Measurements from ENCODE around the gene ATP2A3.
A peak's percentile ranks its signal among the peaks of the same experiment; 100 is the strongest.

ATP2A3 gene

DNA sequence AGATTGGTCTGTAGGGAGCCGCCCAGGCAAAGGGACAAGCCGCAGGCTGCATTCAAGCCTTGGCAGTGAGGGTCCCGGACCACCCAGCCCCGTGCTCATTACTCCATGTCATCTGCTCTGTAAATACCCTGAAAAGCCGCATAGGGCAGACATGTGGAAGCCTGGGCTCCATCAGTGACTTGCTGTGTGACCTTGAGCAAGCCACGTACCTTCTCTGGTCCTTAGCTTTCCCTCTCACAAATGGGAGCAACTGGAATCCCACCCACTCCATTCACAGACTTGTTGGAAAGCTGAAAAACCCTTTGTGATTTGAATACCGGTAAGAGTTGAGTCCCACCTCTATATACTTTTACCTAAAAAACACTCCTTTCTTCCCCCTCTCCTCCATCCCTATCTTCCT, 83.3 kb downstream of the ATP2A3 start:
- no peak overlapping the region for H3K4me3 ChIP-seq (replicated peaks in 1 of 2; ENCODE audit: low read depth in 2 of 2, low read length in 2 of 2)
- TF ChIP-seq, protein P1, sequence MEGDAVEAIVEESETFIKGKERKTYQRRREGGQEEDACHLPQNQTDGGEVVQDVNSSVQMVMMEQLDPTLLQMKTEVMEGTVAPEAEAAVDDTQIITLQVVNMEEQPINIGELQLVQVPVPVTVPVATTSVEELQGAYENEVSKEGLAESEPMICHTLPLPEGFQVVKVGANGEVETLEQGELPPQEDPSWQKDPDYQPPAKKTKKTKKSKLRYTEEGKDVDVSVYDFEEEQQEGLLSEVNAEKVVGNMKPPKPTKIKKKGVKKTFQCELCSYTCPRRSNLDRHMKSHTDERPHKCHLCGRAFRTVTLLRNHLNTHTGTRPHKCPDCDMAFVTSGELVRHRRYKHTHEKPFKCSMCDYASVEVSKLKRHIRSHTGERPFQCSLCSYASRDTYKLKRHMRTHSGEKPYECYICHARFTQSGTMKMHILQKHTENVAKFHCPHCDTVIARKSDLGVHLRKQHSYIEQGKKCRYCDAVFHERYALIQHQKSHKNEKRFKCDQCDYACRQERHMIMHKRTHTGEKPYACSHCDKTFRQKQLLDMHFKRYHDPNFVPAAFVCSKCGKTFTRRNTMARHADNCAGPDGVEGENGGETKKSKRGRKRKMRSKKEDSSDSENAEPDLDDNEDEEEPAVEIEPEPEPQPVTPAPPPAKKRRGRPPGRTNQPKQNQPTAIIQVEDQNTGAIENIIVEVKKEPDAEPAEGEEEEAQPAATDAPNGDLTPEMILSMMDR (IDR thresholded peaks at IDR 0.05; ENCODE audit: low read depth, low read length) = no peak
- no peak for DNase-seq (ENCODE audit: low read depth in 2 of 2)

DNA sequence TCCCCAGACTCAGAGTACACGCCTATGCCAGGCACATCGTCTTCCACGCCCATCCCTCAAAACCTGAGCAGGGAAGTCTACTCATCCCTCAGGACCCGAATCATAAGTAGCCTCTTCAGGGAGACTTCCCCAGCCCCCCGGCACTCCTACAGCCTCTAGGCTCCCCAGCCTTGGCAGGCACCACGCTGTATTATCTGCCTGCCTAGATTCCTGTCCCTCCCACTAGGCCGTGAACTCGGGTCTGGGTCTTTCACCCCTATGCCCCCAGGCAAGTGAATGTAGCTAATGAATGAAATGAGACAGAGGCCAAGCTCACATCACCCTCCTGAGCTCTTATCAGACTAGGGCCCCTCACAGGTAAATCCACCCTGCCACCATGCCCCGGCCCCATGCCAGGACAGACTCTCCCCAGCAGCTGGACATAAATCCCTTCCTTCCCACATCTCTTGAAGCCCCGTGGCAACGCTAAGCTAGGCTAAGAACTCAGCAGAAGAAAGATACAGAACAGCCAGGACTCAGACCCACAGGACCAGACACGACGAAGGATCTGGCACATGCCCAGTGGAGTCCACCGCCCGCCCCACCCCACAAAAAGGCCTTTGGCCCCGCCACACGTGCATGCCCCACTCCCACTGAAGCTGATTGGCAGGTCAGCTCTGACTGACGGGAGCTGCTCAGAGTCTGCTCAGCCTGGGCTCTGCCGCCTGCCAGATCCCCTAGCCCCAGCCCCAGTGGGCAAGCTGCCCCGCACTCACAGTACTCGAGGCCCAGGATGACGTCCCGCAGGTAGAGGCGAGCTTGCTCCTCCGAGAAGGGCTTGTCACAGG, 84.4 kb downstream of the ATP2A3 start:
- TF ChIP-seq, protein P1 (IDR thresholded peaks at IDR 0.05; ENCODE audit: low read depth, low read length) = no peak
- no peak overlapping the region for H3K4me3 ChIP-seq (replicated peaks in 1 of 2; ENCODE audit: low read depth in 2 of 2, low read length in 2 of 2)
- no peak for DNase-seq (ENCODE audit: low read depth in 2 of 2)

DNA sequence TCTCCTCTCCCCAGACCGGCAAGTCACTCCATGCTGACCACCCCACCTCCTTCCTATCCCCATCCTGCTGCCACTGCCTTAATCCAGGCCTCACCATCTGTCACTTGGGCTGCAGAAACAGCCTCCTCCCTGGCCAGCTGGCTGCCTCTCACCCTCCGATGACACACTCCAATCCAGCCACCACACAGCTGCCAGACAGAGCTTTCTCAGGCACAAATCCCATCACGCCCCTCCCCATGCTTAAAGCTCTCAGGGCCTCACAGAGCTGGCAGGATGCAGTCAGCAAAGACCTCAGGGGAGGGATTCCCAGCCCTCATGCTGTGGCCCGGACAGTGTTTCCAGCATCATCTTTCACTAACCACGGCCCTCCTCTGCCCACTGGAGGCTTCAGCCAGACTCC, 85.1 kb downstream of the ATP2A3 start:
- TF ChIP-seq, protein P1 (IDR thresholded peaks at IDR 0.05; ENCODE audit: low read depth, low read length) = no peak

DNA sequence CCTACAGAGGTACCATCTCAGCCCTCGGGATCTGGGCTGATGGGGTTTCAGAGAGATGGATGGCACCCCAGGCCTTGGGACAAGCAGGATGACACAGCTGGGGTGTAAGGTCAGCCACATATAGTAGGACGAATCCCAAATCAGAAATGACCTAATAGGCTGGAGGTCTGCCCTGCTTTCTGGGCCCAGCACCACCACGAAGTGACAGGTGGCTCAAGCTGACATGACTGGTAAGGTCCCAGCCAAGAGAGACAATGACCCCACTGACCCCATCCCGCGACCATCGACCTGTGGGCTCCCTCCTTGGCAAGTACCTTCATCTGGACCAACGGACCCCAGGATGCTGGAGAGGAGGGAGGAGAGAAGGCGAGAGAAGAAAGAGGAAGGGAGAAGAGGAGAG, 87.0 kb downstream of the ATP2A3 start:
- TF ChIP-seq, protein P1 (IDR thresholded peaks at IDR 0.05; ENCODE audit: low read depth, low read length) = no peak
- DNase-seq (ENCODE audit: low read depth in 2 of 2) = no peak
- H3K4me3 ChIP-seq (replicated peaks in 1 of 2; ENCODE audit: low read depth in 2 of 2, low read length in 2 of 2) = no peak overlapping the region

More for the DNA sequence above, 85.1 kb downstream of the ATP2A3 start:
- H3K4me3 ChIP-seq (replicated peaks in 1 of 2; ENCODE audit: low read depth in 2 of 2, low read length in 2 of 2) = no peak overlapping the region
- DNase-seq (ENCODE audit: low read depth in 2 of 2) = peak; percentile 57 to 68

DNA sequence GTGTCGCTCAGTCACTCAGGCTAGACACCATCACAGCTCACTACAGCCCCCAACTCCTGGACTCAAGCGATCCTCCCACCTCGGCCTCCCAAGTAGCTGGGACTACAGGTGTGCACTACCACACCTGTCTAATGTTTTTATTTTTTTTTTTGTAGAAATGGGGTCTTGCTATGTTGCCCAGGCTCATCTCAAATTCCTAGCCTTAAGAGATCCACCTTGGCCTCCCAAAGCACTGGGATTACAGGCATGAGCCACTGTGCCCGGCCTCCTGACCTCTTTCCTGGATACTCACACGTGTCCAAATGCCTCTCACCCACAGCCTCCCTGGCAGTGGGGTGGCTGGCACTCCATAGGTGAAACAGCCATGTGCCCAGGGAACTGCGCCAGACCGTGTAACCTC, 88.9 kb downstream of the ATP2A3 start:
- no peak for DNase-seq (ENCODE audit: low read depth in 2 of 2)
- TF ChIP-seq, protein P1 (IDR thresholded peaks at IDR 0.05; ENCODE audit: low read depth, low read length) = no peak
- no peak overlapping the region for H3K4me3 ChIP-seq (replicated peaks in 1 of 2; ENCODE audit: low read depth in 2 of 2, low read length in 2 of 2)
